Endodermal cell (in vitro differentiated cells): ENCODE results near the gene SSH2. TPM values are rescaled to one million over a fixed set of nuclear protein-coding genes. Genes with fewer than 3 reads are reported as not detected.

Experiments
- DNase-seq: peaks from one replicate; pipeline ENCODE4 v3.0.0-alpha.2; 2017
- H3K27ac ChIP-seq: 2 replicates; pipeline ENCODE4 v1.5.1; 2013; ENCODE audit warnings: mild to moderate bottlenecking, low read depth, low read length, moderate library complexity
- H3K27me3 ChIP-seq: 2 replicates; pipeline ENCODE4 v1.6.1; 2013; ENCODE audit warnings: mild to moderate bottlenecking, low read length, moderate library complexity; ENCODE audit not compliant: insufficient read depth, control insufficient read depth, poor library complexity, severe bottlenecking
- H3K36me3 ChIP-seq: 2 replicates; pipeline ENCODE4 v1.7.0; 2013; ENCODE audit warnings: mild to moderate bottlenecking, low read length, moderate library complexity; ENCODE audit not compliant: control insufficient read depth, insufficient read depth
- H3K4me1 ChIP-seq: one replicate; pipeline ENCODE4 v1.7.0; 2013; ENCODE audit warnings: low read length; ENCODE audit not compliant: control insufficient read depth, insufficient read depth
- H3K4me3 ChIP-seq: 2 replicates; pipeline ENCODE4 v1.5.1; 2013; ENCODE audit warnings: mild to moderate bottlenecking, low read length, moderate library complexity
- H3K9ac ChIP-seq: 2 replicates; pipeline ENCODE4 v1.6.1; 2013; ENCODE audit warnings: mild to moderate bottlenecking, low read length, moderate library complexity; ENCODE audit not compliant: poor library complexity, severe bottlenecking; ENCODE audit errors: extremely low read depth
- H3K9me3 ChIP-seq: 2 replicates; pipeline ENCODE4 v1.6.1; 2013; ENCODE audit warnings: mild to moderate bottlenecking, low read length, moderate library complexity; ENCODE audit not compliant: control insufficient read depth
- H3K27ac Mint-ChIP-seq: 2 replicates; pipeline ENCODE4 v1.8.0; 2020; ENCODE audit warnings: mixed read lengths
- H3K27me3 Mint-ChIP-seq: 2 replicates; pipeline ENCODE4 v1.8.0; 2021; ENCODE audit warnings: mild to moderate bottlenecking, mixed read lengths; ENCODE audit not compliant: insufficient read depth
- H3K36me3 Mint-ChIP-seq: 2 replicates; pipeline ENCODE4 v1.8.0; 2020; ENCODE audit warnings: low read depth, mixed read lengths
- H3K4me1 Mint-ChIP-seq: 2 replicates; pipeline ENCODE4 v1.8.0; 2020; ENCODE audit warnings: mixed read lengths
- H3K4me3 Mint-ChIP-seq: 2 replicates; pipeline ENCODE4 v1.8.0; 2020; ENCODE audit warnings: mild to moderate bottlenecking, moderate library complexity, mixed read lengths
- H3K9me3 Mint-ChIP-seq: 2 replicates; pipeline ENCODE4 v1.8.0; 2020; ENCODE audit warnings: mild to moderate bottlenecking, mixed read lengths
- WGBS, 2 experiments: methylation state at CpG; one replicate each; pipeline versions ENCODE4 v1.1.5 to v1.1.7; 2013; ENCODE audit warnings: missing lambda C conversion rate in 2 of 2, mixed read lengths in 1 of 2; ENCODE audit not compliant: insufficient coverage in 1 of 2, insufficient read length in 1 of 2; 5-methylcytosine and 5-hydroxymethylcytosine counted together
- total RNA-seq, 2 donors: library from RNA; stranded (reverse); fragmentation: NEBNext Ultra II Directional in 1 of 2; extraction: Animal tissue kit (Norgen Biotek cat#: 25700) in 1 of 2; gene quantifications; 2 replicates in 1 of 2; 3 replicates in 1 of 2; pipeline ENCODE4 v1.2.1, GENCODE V29; 2021
- TF ChIP-seq, protein P1 (sequence below): fragments of 200-600 bp; sonication (generic); conservative IDR thresholded peaks from 2 replicates; pipeline ENCODE4 v1.5.0; 2021; ENCODE audit warnings: antibody characterized with exemption, mild to moderate bottlenecking

SSH2 gene
- total RNA-seq, 2 donors from 2014 or later, result 11.3 to 13.5 TPM

DNA sequence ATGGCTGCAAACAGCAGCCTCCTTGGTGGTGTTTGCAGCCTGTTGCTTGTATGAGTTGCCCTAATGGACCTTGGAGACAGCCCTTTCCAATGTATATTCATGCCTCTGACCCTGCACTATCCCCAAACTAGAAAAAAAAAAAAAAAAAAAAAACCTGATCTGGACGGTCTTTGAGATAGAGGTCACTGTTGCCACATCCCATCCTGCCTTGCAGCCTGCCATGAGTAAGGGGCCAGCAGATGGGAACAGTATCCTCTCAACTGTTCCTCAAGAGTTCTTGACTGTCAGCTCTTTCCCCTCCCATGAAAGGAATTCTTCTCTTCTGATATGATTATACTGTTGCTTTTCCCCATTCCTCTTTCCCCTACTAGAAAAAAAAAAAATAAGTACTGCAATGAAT, 152.4 kb downstream of the SSH2 start:
- Histone ChIP-seq H3K27ac (no peak overlapping the region), H3K4me3 (no peak overlapping the region), H3K9me3 (no peaks in the 10 kb centered on the region), H3K36me3 (no peaks in the 10 kb centered on the region), H3K27me3 (no peaks in the 10 kb centered on the region), H3K9ac (no peak overlapping the region), H3K4me1 (no peaks in the 10 kb centered on the region)
- H3K27me3 Mint-ChIP-seq, result no peaks in the 10 kb centered on the region
- 94% methylated on average over 1 of the region's 1 CpG; no CpG with 5 or more reads in 1 of the 2 experiments for WGBS, 2 experiments
- DNase-seq, result no peak
- no peaks in the 10 kb centered on the region for H3K9me3 Mint-ChIP-seq
- no peaks in the 10 kb centered on the region for H3K36me3 Mint-ChIP-seq
- H3K27ac Mint-ChIP-seq, result no peak overlapping the region
- TF ChIP-seq, protein P1, sequence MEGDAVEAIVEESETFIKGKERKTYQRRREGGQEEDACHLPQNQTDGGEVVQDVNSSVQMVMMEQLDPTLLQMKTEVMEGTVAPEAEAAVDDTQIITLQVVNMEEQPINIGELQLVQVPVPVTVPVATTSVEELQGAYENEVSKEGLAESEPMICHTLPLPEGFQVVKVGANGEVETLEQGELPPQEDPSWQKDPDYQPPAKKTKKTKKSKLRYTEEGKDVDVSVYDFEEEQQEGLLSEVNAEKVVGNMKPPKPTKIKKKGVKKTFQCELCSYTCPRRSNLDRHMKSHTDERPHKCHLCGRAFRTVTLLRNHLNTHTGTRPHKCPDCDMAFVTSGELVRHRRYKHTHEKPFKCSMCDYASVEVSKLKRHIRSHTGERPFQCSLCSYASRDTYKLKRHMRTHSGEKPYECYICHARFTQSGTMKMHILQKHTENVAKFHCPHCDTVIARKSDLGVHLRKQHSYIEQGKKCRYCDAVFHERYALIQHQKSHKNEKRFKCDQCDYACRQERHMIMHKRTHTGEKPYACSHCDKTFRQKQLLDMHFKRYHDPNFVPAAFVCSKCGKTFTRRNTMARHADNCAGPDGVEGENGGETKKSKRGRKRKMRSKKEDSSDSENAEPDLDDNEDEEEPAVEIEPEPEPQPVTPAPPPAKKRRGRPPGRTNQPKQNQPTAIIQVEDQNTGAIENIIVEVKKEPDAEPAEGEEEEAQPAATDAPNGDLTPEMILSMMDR, result no peak
- H3K4me1 Mint-ChIP-seq, result no peaks in the 10 kb centered on the region
- no peak overlapping the region for H3K4me3 Mint-ChIP-seq

DNA sequence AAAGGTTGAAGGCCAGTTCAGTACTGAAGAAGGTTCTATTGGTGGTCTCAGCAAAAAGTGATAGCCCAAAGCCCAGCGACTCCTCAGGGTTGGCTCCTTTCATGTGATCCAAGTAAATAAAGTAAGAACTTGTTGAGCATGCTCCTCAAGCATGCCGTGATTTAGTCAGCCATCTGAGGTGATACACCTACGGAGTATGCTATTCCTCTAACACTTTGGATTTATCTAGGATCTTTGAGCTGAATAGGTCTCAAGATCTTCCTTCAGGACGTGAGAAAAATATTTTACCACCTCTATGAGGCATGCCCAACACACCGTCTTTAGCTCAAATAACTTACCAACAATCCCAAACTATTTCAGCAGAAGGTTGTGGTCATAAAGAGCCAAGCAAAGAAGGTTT, 154.0 kb downstream of the SSH2 start:
- Histone ChIP-seq H3K4me3 (no peak overlapping the region), H3K4me1 (no peaks in the 10 kb centered on the region), H3K9ac (no peak overlapping the region), H3K36me3 (no peaks in the 10 kb centered on the region), H3K27me3 (no peaks in the 10 kb centered on the region), H3K9me3 (no peaks in the 10 kb centered on the region), H3K27ac (no peak overlapping the region)
- peaks cover 2% of the 10 kb centered on the region for H3K4me1 Mint-ChIP-seq
- DNase-seq, result no peak
- no peak overlapping the region for H3K4me3 Mint-ChIP-seq
- WGBS, 2 experiments, result 89 to 93% methylated on average over 4 to 5 of the region's 5 CpGs
- no peaks in the 10 kb centered on the region for H3K36me3 Mint-ChIP-seq
- no peaks in the 10 kb centered on the region for H3K27me3 Mint-ChIP-seq
- TF ChIP-seq, protein P1, result no peak
- no peak overlapping the region for H3K27ac Mint-ChIP-seq
- no peaks in the 10 kb centered on the region for H3K9me3 Mint-ChIP-seq

DNA sequence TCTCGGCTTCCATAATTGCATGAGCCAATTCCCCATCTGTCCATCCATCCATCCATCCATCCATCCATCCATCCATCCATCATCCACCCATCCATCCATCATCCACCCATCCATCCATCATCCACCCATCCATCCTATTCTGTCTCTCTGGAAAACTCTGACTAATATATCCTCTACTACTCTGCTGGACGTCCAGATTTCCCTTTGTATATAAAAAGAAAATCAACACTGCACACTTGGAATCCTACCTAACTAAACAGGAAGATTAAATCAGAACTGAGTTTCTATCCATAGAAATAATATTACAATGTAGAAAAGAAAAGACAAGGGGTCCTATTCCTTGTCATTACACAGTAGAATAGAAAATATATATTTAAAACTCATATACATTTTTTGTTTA, 157.0 kb downstream of the SSH2 start:
- Histone ChIP-seq H3K36me3 (no peaks in the 10 kb centered on the region), H3K27me3 (no peaks in the 10 kb centered on the region), H3K4me3 (no peak overlapping the region), H3K9ac (no peak overlapping the region), H3K4me1 (no peaks in the 10 kb centered on the region), H3K9me3 (no peaks in the 10 kb centered on the region), H3K27ac (no peak overlapping the region)
- 88% methylated on average over 2 of the region's 2 CpGs; no CpG with 5 or more reads in 1 of the 2 experiments for WGBS, 2 experiments
- Mint-ChIP-seq H3K27ac (no peak overlapping the region), H3K36me3 (no peaks in the 10 kb centered on the region), H3K9me3 (no peaks in the 10 kb centered on the region), H3K4me1 (peaks cover 2% of the 10 kb centered on the region), H3K27me3 (no peaks in the 10 kb centered on the region), H3K4me3 (no peak overlapping the region)
- DNase-seq, result no peak
- TF ChIP-seq, protein P1, result no peak
